HG02943 (cell line): Measurements from ENCODE around the gene RASGRP3.

Source experiments
- ATAC-seq: cut with Tn5 transposase; IDR thresholded peaks from one replicate; pipeline ENCODE4 v1.9.1; 2021; ENCODE audit warnings: mild to moderate bottlenecking, low read depth, moderate library complexity; ENCODE audit not compliant: unreplicated experiment

Gene RASGRP3

GRCh38 chr2:33606622-33607021, 130.2 kb downstream of the RASGRP3 start:
- no peak for ATAC-seq

GRCh38 chr2:33607251-33607721, 130.8 kb downstream of the RASGRP3 start:
- no peak for ATAC-seq

GRCh38 chr2:33607905-33608304, 131.5 kb downstream of the RASGRP3 start:
- no peak for ATAC-seq

- ATAC-seq, result no peak
Observed at GRCh38 chr2:33614190-33614589, 137.7 kb downstream of the RASGRP3 start.
